Stimulated activated CD4-positive, alpha-beta T cell treated with anti-CD3 and anti-CD28 coated beads, Interleukin-1b, Interleukin-23, amount 100 ng/mL, for 48 hours (primary cell): Measurements from ENCODE around the gene SVOPL.
A peak's percentile ranks its signal among the peaks of the same experiment; 100 is the strongest.

Experiments used
- DNase-seq: peaks from one replicate; pipeline ENCODE4 v3.0.0-alpha.2; 2020

SVOPL gene

GRCh38 chr7:138603549-138604318 lies 97.4 kb downstream of the SVOPL start:
- peak; percentile 13 for DNase-seq

DNA sequence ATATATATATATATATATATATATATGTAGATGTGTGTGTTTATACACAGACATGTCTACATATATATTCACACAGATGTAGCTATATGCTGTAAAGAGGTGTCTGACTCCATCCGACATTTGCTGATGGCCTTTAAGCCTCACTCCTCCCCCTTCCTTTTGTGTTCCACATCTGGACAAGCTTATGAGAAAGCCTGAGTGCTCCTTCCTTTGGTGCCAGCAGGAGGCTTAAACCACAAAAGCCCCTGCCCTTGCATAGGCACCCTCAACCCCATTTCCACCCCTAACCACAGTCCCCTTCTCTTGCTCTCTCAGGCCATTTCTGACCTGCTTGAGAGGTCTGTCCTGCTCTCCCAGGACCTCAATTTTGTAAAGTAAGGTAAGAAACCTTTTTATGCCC lies 98.7 kb downstream of the SVOPL start:
- no peak for DNase-seq

GRCh38 chr7:138595454-138595853 lies 105.7 kb downstream of the SVOPL start:
- no peak for DNase-seq

DNA sequence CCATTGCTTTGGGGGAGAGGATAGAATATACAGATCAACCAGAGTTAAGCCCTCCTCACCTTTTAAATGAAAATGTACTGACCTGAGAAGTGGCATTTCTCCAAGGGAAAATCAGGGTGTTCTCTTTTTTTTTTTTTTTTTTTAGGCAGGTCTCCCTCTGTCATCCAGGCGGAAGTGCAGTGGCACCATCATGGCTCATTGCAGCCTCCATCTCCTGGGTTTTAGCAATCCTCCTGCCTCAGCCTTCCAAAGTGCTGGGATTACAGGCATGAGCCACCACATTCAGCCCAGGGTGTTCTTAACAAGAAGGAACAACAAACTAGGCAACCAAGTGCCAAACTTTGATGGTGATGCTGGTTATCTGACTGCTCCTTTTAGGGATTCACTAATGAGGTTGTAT lies 111.0 kb downstream of the SVOPL start:
- no peak for DNase-seq

DNA sequence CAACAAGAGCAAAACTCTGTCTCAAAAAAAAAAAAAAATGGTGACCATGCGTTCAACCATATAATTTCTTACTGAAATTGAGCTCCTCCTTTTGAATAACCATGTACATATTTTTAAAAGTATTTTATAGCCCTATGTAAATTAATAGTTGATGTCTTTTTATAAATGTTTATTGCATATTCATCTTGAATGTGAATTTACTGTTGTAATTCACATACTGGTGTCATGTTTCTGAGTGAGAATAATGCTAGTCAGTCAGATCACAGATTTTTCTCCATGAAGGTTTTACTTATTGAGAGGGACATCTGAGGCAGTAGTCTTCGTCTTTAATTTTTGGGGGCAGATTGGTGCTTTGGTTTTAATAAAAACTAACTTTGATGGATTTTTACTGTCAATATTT lies 112.2 kb downstream of the SVOPL start:
- DNase-seq: no peak

DNA sequence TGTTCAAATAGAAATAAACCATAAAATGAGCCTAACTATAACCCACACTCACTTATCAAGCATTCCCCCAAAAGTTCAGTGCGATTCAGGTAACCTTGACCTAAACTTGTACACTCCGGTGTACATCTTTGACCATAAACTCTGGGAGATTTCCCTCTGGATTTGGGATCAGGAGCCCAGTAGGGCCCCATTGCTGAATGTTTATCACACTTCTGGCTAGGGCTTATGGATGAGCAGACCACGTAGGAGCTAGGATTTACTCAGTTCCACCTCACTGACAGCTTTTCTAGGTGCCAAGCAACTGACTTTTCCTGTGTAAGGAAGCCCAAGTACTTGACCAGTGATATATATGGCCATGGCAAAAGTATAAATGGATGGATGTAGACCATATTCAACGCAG lies 113.7 kb downstream of the SVOPL start:
- DNase-seq: no peak

DNA sequence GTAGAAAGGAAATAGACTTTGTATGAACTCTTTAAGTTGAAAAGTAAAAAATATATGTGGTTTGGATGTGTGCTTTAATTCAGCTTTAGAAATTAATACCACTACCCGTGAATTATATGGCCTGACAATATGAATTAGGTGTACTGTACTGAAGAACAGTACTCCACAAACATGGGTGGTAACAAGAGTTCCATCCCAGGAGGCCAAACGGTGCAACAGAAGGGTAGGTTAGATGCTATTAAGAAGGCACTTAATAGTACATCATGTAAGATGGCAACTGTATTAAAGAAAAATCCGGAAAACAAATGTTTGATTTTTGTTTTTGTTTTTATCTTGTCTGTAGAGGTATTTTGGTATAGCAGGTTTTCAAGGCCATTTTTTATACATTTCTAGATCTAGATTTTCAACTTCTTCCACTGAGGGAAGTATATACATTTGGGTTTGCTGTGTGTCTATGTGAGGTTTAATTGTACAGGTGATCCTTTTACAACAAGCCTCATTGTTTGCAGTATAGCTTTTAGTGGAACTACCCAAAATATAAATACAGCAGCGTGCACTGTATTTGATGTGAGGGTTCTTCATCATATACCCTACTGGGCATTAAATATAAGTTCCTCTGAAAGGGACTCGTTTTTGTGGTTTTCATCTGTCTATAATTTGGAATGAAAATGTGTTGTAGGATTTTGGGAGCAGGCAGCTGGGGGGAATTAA lies 115.7 kb downstream of the SVOPL start:
- no peak for DNase-seq

GRCh38 chr7:138584696-138585095 lies 116.5 kb downstream of the SVOPL start:
- no peak for DNase-seq

GRCh38 chr7:138584283-138584682 lies 116.9 kb downstream of the SVOPL start:
- DNase-seq: no peak

DNA sequence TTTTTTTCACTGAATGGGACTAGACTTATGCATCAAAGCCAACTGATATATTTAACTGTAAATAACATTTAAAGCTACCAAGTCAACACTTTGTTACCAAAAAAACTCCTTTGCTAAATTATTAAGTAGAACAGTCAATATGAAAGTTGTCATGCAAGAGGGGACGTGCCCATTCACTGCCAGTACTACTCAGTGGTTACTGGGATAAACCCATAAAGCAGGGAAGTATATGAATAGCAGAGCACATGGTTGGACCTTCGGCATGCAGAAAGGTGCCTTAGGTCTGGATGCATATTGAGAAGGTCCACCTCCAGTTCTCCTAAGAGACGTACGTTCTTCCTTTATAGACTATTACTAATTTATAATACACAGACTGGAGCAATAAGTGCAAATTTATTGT lies 120.1 kb downstream of the SVOPL start:
- no peak for DNase-seq

DNA sequence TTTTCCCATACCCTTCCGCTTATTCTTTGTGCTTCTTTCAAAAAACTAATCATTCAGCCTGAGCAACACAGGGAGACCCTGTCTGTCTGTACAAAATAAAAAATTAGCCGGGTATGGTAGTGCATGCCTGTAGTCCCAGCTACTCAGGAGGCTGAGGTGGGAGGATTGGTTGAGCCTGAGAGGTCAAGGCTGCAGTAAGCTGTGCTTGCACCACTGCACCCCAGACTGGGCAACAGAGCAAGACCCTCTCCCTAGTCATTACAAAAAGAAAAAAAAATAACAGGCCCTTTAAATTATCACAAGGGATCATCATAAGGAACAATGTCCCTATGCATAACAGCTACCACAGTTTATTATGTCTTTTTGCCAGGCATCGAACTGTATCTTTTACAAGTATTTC lies 121.5 kb downstream of the SVOPL start:
- DNase-seq: no peak

GRCh38 chr7:138579136-138579535 lies 122.0 kb downstream of the SVOPL start:
- DNase-seq: no peak

- DNase-seq: no peak
Measured at GRCh38 chr7:138575897-138576428, 125.2 kb downstream of the SVOPL start.

GRCh38 chr7:138573741-138574140 lies 127.4 kb downstream of the SVOPL start:
- DNase-seq: no peak

DNA sequence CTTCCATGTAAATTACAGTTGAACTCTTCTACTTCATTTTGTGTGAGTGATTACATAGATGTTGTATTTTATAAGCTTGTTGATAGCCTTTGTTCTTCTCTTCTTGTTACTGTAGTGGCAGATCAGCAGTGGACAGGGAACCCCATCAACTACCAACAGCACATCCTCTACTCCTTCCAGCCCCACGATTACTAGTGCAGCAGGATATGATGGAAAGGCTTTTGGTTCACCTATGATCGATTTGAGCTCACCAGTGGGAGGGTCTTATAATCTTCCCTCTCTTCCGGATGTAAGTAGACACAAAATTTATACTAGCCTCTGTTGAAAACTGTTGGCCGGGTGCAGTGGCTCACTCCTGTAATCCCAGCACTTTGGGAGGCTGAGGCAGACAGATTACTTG lies 130.4 kb downstream of the SVOPL start:
- DNase-seq: no peak

GRCh38 chr7:138569418-138569817 lies 131.7 kb downstream of the SVOPL start:
- no peak for DNase-seq

GRCh38 chr7:138568655-138569054 lies 132.5 kb downstream of the SVOPL start:
- no peak for DNase-seq

DNA sequence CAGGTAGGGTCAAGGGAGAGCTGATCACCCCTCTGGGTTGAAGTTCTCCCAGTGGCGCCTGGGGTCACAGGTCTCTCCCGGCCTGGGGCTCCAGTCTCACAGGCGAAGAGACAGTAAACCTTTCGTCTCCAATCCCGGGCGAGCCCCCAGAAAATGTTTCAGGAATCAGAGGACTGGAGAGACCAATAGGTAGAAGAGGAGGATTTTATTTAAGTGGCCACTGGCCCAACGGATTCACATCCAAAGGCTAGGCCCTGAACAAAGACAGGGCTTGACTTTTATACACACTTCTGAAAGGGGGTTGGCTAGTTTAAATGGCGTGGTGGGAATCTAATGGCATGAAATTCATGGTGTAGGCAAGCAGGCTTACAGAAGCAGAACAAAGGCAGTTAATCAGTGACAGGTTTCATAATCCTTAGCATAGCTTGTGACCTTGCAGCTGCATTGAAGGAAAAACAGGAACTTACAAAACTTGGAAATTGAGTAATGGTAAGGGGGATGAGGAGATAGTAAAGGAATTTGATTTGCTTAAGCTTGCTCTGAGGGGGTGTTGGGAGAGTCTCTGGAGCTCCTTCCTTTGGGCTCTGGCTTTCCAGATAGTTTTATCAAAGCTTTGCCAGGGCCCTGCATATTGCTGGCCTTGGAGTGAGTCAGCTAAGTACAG lies 135.6 kb downstream of the SVOPL start:
- DNase-seq: no peak

DNA sequence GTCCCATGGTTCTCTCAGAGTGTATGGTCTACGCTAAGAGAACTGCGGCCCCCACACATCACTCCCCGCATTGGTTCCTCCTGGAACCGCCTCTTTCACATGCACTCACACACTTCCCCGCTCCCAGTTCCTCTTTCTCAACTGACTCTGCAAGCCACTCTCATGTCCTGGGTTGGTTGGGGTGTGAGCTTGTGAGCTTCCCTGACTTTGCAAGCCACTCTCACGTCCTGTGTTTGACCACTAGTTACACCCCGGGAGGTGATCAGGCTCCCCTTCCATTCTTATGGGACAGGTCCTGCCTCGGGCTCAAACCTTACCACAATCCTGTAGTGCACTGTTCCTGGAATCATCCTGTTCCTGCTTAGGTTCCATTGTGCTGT lies 136.1 kb downstream of the SVOPL start:
- DNase-seq: no peak

GRCh38 chr7:138564365-138564764 lies 136.8 kb downstream of the SVOPL start:
- no peak for DNase-seq

GRCh38 chr7:138563808-138564207 lies 137.4 kb downstream of the SVOPL start:
- no peak for DNase-seq

- DNase-seq: no peak
Measured at GRCh38 chr7:138559448-138559847, 141.7 kb downstream of the SVOPL start.

GRCh38 chr7:138556771-138557484 lies 144.2 kb downstream of the SVOPL start:
- DNase-seq: no peak
